ENCODE measurements around the gene RTP5. TPM values are rescaled to one million over a fixed set of nuclear protein-coding genes. Genes with fewer than 3 reads are reported as not detected.
"Not testable (repeated sequence)": the region's sequence is repeated elsewhere in the genome, so short reads cannot be mapped to it uniquely, and the experiment has no call there.

RTP5 gene
- total RNA-seq, 1 donor from 2014 or later, result not detected

DNA sequence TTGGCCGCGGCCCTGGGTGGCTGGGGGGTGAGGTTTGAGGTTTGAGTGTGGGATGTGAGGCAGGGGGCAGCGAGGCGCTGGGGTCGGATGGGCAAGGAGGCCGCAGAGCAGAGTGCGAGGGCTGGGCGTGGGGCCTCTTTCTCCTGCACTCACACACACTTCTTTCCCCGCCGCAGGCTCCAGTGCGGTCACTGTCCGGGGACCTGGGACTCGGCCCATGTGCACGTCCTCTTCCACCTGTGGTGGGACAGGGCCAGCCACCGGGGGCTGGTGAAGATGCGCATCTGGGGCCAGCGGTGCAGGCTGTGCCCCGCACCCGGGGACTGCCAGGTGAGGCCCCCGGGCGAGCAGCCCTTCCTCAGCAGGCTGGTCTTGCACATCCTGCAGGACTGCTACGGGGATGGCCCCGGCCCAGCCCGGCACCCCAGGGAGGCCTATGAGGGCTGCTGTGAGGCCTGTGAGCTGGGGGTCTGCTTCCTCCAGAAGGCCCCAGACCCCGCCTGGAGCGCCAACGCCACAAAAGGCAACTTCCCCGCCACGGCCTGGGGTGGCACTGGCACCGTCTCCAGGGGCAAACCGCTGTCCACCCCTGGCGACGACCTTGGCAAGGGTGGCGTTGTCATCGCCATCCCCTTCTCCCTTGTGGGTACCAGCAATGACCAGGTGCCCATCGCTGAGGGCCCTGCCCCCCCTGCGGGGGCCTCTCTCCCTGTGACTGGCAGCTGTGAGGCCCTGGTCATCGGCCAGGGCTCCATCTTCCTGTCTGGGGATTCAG lies 2.2 kb downstream of the RTP5 start:
- no peak for ATAC-seq

DNA sequence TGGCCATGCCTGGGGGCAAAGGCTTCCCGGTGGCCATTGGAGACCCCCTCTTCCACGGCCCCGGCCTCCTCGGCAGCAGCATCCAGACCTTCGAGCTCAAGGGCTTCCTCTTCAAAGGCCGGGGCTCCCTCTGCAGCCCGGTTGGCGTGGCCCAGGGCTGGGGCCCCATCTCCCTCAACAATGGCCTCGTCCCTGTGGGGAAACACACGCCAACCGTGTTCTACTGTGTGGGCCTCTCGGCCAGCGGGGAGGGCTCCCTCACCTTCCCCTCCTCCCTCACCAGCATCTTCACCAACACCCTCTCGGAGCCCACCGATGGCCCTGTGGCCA lies 2.7 kb downstream of the RTP5 start:
- ATAC-seq, result no peak

DNA sequence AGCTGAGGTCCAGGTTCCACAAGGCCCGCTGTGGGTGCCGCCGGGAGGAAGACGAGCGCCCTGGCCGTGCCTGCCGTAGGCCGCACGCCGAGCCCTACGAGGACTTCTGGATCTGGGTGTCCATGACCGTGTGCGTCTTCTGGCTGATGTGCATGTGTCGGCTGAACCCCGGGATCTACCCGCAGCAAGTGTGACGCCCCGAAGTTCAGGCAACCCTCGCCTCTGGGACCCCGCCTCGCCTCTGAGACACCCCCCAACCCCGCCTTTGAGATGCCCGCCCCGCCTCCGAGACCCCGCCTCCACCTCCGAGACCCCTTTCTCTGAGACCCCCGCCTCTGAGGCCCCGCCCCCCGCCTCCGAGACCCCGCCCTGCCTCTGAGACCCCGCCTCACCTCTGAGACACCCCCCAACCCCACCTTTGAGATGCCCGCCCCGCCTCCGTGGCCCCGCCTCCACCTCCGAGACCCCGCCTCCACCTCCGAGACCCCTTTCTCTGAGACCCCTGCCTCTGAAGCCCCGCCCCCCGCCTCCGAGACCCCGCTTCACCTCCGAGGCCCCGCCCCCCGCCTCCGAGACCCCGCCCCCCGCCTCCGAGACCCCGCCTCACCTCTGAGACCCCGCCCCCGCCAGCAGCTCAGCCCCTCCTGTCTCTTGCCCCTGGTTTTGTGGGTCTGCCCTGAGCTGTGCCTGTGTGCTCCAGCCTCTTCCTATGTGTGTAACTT lies 3.7 kb downstream of the RTP5 start:
- no peak for ATAC-seq

- ATAC-seq, result no peak
These were observed 4.2 kb downstream of the RTP5 start for GRCh38 chr2:241873803-241874110.

GRCh38 chr2:241874277-241874925 lies 4.9 kb downstream of the RTP5 start:
- no peak for ATAC-seq

DNA sequence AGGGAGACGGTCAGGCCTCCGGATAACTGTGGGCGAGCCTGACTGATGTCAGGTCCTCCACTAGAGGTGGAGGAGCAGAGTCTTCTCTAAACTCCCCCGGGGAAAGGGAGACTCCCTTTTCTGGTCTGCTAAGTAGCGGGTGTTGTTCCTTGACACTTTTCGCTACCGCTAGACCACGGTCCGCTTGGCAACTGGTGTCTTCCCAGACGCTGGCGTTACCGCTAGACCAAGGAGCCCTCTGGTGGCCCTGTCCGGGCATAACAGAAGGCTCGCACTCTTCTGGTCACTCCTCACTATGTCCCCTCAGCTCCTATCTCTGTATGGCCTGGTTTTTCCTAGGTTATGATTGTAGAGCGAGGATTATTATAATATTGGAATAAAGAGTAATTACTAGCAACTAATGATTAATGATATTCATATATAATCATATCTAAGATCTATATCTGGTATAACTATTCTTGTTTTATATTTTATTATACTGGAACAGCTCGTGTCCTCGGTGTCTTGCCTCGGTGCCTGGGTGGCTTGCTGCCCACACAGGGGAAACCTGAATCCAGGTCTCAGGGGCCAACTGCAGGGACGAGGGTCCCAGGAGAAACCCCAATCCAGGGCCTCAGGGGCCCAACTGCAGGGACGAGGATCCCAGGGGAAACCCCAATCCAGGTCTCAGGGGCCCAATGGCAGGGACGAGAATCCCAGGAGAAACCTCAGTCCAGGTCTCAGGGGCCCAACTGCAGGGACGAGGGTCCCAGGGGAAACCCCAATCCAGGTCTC lies 6.4 kb downstream of the RTP5 start:
- not testable (repeated sequence) for ATAC-seq

- ATAC-seq, result no peak
These were observed 7.1 kb downstream of the RTP5 start for GRCh38 chr2:241876528-241877196.

DNA sequence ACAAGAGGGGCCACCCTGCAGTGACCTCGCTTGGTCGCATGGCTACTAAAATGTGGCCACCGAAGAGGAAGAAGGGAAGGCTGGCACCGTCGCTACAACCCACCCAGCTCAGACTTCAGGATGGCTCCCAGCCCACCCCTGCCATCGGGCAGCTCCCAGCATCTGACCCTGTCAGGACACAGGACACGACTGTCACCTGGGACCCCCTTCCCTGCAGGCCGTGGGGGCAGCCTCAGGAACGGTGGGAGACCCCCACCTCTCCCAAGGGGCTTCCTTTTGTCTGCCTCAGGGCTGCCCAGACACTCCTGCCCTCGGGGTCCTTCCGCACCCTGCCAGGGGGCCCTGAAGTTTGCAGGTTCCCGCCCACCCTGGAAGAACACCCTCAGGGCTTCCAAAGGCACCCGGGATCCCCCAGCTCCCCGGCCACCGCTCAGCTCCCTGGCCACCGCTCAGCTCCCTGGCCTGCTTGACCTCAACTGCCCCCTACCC lies 7.7 kb downstream of the RTP5 start:
- ATAC-seq, result no peak

DNA sequence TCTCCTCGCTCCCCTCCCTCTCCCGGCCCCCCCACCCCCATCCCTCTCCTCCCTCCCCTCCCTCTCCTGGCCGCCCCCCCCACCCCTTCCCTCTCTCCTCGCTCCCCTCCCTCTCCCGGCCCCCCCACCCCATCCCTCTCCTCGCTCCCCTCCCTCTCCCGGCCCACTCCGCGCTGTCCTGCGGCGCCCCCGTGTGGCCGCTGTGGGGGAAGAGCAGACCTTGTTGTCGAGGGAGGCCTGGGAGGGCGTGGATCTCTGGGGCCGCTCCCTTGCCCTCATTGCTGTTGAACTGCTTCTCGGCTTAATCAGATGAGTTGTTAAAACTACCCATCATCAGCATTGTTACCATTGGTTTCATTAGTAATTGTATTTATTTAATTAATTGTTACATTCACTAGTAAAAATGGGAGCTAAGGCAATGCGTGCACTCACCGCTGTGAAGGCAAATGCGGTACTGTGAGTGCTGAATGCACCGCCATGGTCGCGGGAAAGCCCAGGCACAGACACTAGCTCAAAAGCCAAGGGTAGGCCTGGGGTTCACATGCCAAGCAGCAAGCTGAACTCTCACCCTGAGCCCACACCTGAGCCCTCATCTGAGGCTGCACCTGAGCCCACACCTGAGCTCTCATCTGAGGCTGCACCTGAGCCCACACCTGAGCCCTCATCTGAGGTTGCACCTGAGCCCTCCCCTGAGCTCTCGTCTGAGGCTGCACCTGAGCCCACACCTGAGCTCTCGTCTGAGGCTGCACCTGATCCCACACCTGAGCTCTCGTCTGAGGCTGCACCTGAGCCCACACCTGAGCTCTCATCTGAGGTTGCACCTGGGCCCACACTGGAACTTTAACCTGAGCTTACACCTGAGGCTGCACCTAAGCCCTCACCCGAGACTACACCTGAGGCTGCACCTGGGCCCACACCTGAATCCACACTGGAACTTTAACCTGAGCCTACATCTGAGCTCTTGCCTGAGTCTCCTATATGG lies 8.8 kb downstream of the RTP5 start:
- peak; percentile 50 for ATAC-seq

- no peak for ATAC-seq
These were observed 9.8 kb downstream of the RTP5 start for GRCh38 chr2:241879326-241879725.

- ATAC-seq, result no peak
These were observed 11.0 kb downstream of the RTP5 start for GRCh38 chr2:241880311-241881073.

DNA sequence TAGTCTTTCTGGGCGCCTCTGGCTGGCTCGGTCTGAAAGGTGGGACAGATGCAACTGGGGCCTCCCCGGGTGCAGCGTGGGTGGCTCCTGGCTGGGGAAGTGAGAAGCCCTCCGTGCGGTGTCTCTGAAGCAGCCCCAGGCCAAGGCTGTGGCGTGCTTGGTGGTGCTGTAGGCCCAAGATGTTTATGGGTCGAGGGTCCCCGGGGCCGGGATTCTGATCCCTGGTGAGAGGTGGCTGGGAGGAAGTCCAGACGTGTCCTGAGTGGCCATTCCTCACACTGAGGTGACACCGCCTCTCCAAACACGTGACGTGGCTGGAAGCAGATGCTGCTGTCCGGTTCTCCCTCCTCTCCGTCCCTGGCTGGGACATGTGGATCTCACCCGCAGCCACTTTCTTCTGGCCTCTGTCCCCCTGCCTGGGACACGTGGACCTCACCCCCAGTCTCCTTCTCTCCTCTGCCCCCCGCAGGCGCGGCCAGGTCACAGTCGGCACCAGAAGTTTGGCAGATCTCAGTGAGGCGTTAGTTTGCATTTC lies 12.6 kb downstream of the RTP5 start:
- ATAC-seq, result peak; percentile 0

- ATAC-seq, result no peak
These were observed 15.4 kb downstream of the RTP5 start for GRCh38 chr2:241884951-241885290.

DNA sequence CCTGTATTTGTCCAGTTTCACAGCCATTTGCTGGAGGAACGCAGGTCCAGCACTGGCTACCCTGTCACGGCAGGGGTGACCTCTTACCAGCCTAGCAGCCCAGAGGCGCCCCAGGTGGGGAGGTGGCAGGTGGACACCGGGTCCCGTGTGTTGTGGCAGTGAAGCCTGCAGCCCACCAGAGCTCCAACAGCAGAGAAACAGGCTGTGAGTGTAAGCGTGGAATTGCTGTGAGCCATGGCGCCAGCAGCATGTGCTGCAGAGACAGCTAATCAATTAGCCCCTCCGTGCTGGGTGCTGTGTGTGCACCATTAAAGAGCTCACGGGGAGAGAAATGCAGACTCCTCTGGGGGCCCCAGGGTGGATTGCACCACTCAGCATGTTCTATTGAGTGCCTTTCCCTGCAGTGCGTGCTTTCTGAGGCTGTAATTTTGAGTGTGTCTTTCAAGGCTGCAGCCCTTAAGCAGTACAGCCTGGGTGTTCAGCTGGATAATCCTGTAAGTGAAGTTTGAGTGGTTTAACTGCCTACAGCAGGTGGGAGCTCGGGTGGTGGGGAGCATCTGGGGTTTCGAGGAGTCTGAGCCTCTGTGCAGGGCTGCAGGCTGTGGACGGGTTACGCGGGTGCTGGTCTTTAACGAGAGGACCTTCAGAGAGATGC lies 15.9 kb downstream of the RTP5 start:
- no peak for ATAC-seq

- ATAC-seq, result no peak
These were observed 16.6 kb downstream of the RTP5 start for GRCh38 chr2:241885946-241886643.

DNA sequence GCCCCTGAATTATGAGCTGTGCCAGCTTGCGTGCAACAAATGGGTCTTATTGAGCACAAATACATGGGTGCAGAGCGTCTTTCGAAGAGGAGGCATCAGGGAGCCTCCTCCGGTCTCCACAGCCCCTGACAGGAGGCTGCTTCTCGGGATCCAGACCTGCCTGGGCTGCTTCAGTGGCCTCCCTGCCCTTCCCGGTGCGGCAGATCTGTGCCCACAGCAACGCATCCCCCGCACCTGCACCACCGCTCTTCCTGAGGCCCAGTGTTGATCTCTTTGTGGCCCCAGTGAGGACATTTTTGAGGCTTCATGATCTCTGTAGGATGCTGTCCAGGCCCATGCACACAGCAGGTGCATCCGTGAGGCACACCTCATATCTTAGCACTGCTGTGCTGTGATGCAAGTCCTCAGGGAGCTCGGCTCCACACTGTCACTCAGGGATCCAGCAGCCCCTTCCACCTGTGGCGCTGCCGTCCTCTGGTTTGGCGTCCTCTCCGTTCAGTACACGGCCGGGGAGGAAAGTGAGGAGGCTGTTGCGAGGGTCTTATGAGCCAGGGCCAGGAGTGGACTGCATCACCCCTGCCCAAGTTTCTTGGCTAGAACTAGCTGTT lies 17.4 kb downstream of the RTP5 start:
- ATAC-seq, result no peak

GRCh38 chr2:241887806-241888522 lies 18.4 kb downstream of the RTP5 start:
- no peak for ATAC-seq

GRCh38 chr2:241888641-241889040 lies 19.1 kb downstream of the RTP5 start:
- ATAC-seq, result no peak

Measured in esophagus mucosa (tissue), 1 donor.